Measurements from ENCODE around the gene PQBP1.
A peak's percentile ranks its signal among the peaks of the same experiment; 100 is the strongest.

Gene PQBP1

DNA sequence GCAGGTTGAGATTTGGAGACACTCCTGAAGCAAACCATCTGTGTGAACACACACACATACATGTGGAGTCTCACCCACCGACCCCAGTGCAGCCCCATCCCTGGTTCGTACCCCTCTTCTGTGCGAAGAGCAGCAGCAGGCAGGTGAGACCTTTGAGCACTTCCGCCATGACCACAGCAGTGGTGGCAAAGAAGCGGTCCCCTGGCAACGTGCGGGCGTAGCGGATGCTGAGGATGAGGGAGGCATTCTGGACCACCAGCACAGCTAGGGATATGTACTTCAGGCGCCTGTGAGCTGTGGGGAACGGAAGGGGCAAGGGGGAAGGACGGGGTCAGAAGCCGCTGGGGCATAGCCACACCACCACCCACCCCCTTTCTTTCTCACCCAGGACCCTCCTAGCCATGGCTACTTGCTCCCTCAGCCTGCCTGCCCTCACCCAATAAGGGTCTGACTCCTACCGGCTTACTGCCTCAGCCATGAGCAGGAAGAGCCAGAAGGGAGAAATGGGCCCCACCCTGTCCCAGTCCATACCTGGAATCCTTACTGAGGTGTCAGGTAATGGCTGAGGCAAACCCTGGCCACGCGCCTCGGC lies 12.1 kb downstream of the PQBP1 start:
- DNase-seq: no peak
- no peaks in the 10 kb centered on the region; the same call in 1 of the 2 replicates for H3K36me3 ChIP-seq
- no peaks in the 10 kb centered on the region for H3K27me3 ChIP-seq (ENCODE audit: insufficient read depth, low read depth, severe bottlenecking)
- no peaks in the 10 kb centered on the region for H3K9me3 ChIP-seq (ENCODE audit: severe bottlenecking)
- no peak overlapping the region for H3K27ac ChIP-seq
- no peak overlapping the region for H3K4me3 ChIP-seq (ENCODE audit: low read depth, low read length)
- TF ChIP-seq, protein P1, sequence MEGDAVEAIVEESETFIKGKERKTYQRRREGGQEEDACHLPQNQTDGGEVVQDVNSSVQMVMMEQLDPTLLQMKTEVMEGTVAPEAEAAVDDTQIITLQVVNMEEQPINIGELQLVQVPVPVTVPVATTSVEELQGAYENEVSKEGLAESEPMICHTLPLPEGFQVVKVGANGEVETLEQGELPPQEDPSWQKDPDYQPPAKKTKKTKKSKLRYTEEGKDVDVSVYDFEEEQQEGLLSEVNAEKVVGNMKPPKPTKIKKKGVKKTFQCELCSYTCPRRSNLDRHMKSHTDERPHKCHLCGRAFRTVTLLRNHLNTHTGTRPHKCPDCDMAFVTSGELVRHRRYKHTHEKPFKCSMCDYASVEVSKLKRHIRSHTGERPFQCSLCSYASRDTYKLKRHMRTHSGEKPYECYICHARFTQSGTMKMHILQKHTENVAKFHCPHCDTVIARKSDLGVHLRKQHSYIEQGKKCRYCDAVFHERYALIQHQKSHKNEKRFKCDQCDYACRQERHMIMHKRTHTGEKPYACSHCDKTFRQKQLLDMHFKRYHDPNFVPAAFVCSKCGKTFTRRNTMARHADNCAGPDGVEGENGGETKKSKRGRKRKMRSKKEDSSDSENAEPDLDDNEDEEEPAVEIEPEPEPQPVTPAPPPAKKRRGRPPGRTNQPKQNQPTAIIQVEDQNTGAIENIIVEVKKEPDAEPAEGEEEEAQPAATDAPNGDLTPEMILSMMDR (IDR thresholded peaks at IDR 0.05; ENCODE audit: low read depth, low read length): no peak

DNA sequence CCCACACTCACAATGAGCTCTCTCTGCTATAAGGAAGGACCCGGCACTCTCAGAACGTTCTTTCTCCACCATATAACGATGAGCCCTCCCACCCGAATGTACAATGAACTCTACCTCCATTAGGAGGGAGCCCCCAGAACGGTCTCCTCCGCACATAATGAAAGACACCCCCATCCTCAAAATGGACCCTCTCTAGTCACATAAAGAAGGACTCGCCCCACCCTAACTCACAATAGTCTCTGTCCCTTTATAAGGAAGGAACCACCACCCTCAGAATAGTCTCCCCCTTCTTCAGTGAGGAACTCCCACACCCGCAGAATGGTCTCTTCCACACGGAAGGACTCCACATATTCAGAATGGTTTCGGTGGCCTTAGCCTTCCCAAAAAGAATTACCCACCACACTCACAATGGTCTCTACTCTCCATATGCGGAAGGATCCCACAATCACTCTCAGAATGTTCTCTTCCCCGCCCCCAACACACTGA lies 13.2 kb downstream of the PQBP1 start:
- no peak for DNase-seq
- Histone ChIP-seq H3K27me3 (ENCODE audit: insufficient read depth, low read depth, severe bottlenecking) (no peaks in the 10 kb centered on the region), H3K27ac (peak overlapping the region; percentile 77), H3K9me3 (ENCODE audit: severe bottlenecking) (no peaks in the 10 kb centered on the region), H3K4me3 (ENCODE audit: low read depth, low read length) (peak overlapping the region; percentile 63), H3K36me3 (no peaks in the 10 kb centered on the region; the same call in 1 of the 2 replicates)
- TF ChIP-seq, protein P1 (IDR thresholded peaks at IDR 0.05; ENCODE audit: low read depth, low read length): no peak

DNA sequence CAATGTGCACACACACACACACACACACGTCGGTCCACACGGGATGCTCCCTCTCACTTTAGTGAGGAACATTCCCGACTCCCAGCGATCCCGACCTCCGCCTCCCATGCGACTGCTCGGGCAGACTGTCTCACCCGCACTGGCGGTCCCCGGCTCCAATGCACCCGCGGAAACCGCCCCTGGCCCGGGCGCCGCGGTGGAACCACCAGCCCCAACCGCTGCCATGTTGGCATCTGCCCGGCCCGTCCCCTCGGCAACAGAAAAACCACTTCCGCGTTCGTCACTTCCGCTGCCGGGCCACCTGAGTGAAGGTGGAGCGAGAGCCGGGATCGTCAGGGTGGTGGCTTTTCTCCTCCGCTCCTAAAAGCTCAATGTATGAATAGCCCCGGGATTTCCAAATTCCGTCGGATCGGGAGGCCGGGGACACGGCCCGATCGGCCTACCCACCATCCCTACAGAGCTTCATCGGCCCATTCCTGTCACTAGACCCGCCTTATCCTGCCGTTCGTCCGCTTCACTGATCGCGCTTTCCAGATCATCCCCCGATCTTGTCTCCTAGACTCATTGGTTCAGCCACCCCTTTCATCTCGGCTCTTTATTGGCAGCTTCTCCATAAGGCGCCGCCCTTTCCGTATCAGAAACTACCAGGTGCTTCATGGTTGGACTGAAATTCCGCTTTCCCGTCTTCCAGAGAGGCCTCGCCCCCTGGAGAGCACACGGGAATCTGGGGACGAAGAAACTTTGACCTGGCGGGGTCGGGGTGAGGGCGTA lies 13.9 kb downstream of the PQBP1 start, which contains the start of gene SLC35A2:
Gene SLC35A2 (minus strand): TSS at position 235 of the 771 bp plus-strand sequence. CDS start 10 bp downstream, at position 225.
- Histone ChIP-seq H3K9me3 (ENCODE audit: severe bottlenecking) (no peaks in the 10 kb centered on the region), H3K4me3 (ENCODE audit: low read depth, low read length) (peak within 1 kb of the TSS; percentile 63), H3K36me3 (no peaks in the 10 kb centered on the region; the same call in 1 of the 2 replicates), H3K27me3 (ENCODE audit: insufficient read depth, low read depth, severe bottlenecking) (no peaks in the 10 kb centered on the region), H3K27ac (peak within 1 kb of the TSS; percentile 77)
- DNase-seq: peak; percentile 70
- TF ChIP-seq, protein P1 (IDR thresholded peaks at IDR 0.05; ENCODE audit: low read depth, low read length): no peak

DNA sequence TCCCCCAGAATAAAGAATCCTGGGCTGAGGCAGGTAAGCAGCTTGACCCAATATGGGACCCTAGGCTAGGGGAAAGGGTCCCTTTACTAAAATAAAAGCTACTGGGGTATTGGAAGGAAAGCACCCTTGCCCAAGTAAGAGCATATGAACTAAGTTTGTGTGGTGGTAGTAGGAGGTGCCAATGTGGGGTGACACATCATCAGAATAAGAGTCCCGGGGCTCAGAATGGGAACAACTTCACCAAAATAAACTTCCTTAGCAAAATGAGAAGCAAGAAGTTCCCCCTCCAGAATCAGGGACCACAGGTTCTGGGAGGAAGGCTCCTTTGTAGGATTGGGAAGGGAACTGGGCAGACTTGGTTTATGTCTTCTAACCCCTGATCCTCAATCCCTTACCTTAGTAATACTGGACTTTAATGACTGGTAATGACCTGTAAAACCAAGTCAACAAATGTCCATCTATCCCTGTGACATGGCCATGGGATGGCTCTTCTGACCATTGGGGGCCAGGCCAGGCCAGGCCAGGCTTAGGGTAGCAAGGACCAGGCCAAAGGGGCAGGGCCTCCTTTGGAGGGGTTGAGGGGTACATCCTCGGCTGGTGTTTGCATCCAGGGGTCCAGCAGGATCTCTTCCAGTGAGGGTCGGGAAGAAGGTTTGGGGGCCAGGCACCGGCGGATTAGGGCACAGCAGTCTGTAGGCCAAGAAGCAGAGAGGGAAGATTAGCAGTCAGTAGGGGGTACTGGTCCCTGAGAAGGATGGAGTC lies 16.1 kb downstream of the PQBP1 start:
- peaks cover 10% of the 10 kb centered on the region for H3K9me3 ChIP-seq (ENCODE audit: severe bottlenecking)
- TF ChIP-seq, protein P1 (IDR thresholded peaks at IDR 0.05; ENCODE audit: low read depth, low read length): no peak
- no peak overlapping the region for H3K4me3 ChIP-seq (ENCODE audit: low read depth, low read length)
- no peak overlapping the region for H3K27ac ChIP-seq
- no peak for DNase-seq
- H3K36me3 ChIP-seq: no peaks in the 10 kb centered on the region; the same call in 1 of the 2 replicates
- no peaks in the 10 kb centered on the region for H3K27me3 ChIP-seq (ENCODE audit: insufficient read depth, low read depth, severe bottlenecking)

DNA sequence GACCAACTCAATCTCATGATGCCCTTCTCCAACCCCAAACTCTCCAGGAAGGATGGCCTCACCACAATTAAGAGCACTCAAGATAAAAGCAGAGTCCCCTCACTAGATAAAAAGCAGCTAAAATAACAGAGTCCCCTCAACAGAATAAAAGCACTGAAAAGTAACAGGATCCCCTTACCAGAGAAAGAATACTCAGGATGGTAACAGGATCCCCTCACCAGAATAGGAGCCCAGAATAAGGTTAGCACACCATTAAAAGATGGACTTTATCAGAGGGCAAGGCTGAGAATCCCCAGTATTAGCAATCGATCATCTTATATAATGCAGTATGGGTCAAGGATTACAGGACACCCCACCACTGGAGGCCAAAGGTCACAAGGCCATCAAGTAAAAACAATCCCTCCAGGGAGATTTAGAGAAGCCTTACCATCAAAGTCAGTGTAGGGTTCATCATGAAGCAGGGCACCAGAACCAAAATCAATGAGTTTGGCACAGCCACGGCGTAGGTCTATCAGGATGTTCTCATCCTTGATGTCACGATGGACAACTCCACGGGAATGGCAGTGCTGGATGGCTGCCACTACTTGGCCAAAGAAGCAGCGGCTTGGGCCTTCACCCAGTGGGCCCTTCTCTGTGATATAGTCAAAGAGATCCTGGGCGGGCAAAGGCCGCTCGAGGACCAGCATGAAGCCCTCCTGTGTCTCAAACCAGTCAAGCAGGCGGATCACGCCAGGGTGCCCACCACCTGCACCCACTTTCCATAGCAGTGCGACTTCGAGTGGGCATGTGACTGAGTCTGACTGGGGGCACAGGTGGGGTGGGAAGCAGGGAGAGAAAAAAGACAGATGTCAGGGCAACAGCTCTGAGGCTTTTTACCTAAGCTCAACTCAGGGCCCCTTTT lies 17.1 kb downstream of the PQBP1 start:
- no peak overlapping the region for H3K4me3 ChIP-seq (ENCODE audit: low read depth, low read length)
- peaks cover 10% of the 10 kb centered on the region for H3K9me3 ChIP-seq (ENCODE audit: severe bottlenecking)
- H3K36me3 ChIP-seq: no peaks in the 10 kb centered on the region; the same call in 1 of the 2 replicates
- no peak overlapping the region for H3K27ac ChIP-seq
- TF ChIP-seq, protein P1 (IDR thresholded peaks at IDR 0.05; ENCODE audit: low read depth, low read length): no peak
- no peak for DNase-seq
- no peaks in the 10 kb centered on the region for H3K27me3 ChIP-seq (ENCODE audit: insufficient read depth, low read depth, severe bottlenecking)
